GM10266 (cell line): ENCODE data around the gene KPNB1.

Experiments
- DNase-seq: peaks from one replicate; pipeline ENCODE4 v3.0.0; 2012; ENCODE audit errors: extremely low spot score
- CTCF ChIP-seq: IDR thresholded peaks from 2 replicates; pipeline ENCODE4 v1.5.1; 2012; ENCODE audit warnings: mild to moderate bottlenecking, low read depth; ENCODE audit not compliant: control insufficient read depth, insufficient read depth; ENCODE audit errors: missing control alignments

The KPNB1 gene

GRCh38 chr17:47726796-47727703, 77.3 kb downstream of the KPNB1 start:
- DNase-seq: no peak
- no peak for TF ChIP-seq CTCF

- TF ChIP-seq CTCF: no peak
- DNase-seq: no peak
Measured at GRCh38 chr17:47727704-47728036, 78.0 kb downstream of the KPNB1 start.

GRCh38 chr17:47728214-47728877, 78.6 kb downstream of the KPNB1 start:
- no peak for DNase-seq
- no peak for TF ChIP-seq CTCF

- no peak for DNase-seq
- TF ChIP-seq CTCF: no peak
Measured at GRCh38 chr17:47729476-47729875, 79.8 kb downstream of the KPNB1 start.

GRCh38 chr17:47730681-47731080, 81.0 kb downstream of the KPNB1 start:
- TF ChIP-seq CTCF: no peak
- no peak for DNase-seq

GRCh38 chr17:47731396-47731795, 81.7 kb downstream of the KPNB1 start:
- no peak for DNase-seq
- TF ChIP-seq CTCF: no peak
